Mesenteric fat pad (tissue), 1 donor: ENCODE measurements around the gene IL17REL. TPM values are rescaled to one million over a fixed set of nuclear protein-coding genes. Genes with fewer than 3 reads are reported as not detected.
"Not testable (repeated sequence)": the region's sequence is repeated elsewhere in the genome, so short reads cannot be mapped to it uniquely, and the experiment has no call there.

Experiments
- DNase-seq: peaks from one replicate; pipeline ENCODE4 v3.0.0-alpha.2; 2020; ENCODE audit warnings: low spot score
- total RNA-seq: library from RNA; stranded (reverse); fragmentation: NEBNext Ultra II Directional; extraction: Animal tissue kit (Norgen Biotek cat#: 25700); gene quantifications from one replicate; pipeline ENCODE4 v1.2.1, GENCODE V29; 2021
- donor health status: DM: yes; HTN: yes; CAD: no.

The IL17REL gene
- total RNA-seq, 1 donor from 2014 or later: not detected

- peak; percentile 91 for DNase-seq
Observed at GRCh38 chr22:49992921-49993648, 19.5 kb downstream of the IL17REL start.

- DNase-seq: peak; percentile 65
Observed at GRCh38 chr22:49991907-49992533, 20.5 kb downstream of the IL17REL start.

GRCh38 chr22:49991167-49991566 is 21.4 kb downstream of the IL17REL start:
- no peak for DNase-seq

- not testable (repeated sequence) for DNase-seq
Observed at GRCh38 chr22:49989826-49990225, 22.7 kb downstream of the IL17REL start.

- no peak for DNase-seq
Observed at GRCh38 chr22:49986325-49986724, 26.2 kb downstream of the IL17REL start.

GRCh38 chr22:49983148-49984042 is 29.2 kb downstream of the IL17REL start:
- peak; percentile 90 for DNase-seq

GRCh38 chr22:49981799-49982198 is 30.8 kb downstream of the IL17REL start:
- peak; percentile 26 for DNase-seq

- peak; percentile 18 for DNase-seq
Observed at GRCh38 chr22:49979587-49980264, 32.8 kb downstream of the IL17REL start.

GRCh38 chr22:49977578-49977977 is 35.0 kb downstream of the IL17REL start:
- DNase-seq: peak; percentile 71

- peak; percentile 30 for DNase-seq
Observed at GRCh38 chr22:49976439-49977175, 36.0 kb downstream of the IL17REL start.

- peak; percentile 88 for DNase-seq
Observed at GRCh38 chr22:49975543-49976389, 36.8 kb downstream of the IL17REL start.

- DNase-seq: peak; percentile 14
Observed at GRCh38 chr22:49973018-49973961, 39.3 kb downstream of the IL17REL start.

GRCh38 chr22:49972163-49973017 is 40.2 kb downstream of the IL17REL start:
- DNase-seq: peak; percentile 82

GRCh38 chr22:49971232-49972162 is 41.1 kb downstream of the IL17REL start:
- peak; percentile 97 for DNase-seq

GRCh38 chr22:49970528-49971231 is 41.9 kb downstream of the IL17REL start:
- DNase-seq: peak; percentile 98
